Epithelial cell of proximal tubule (primary cell): ENCODE results near the gene RAB15. TPM values are rescaled to one million over a fixed set of nuclear protein-coding genes. Genes with fewer than 3 reads are reported as not detected.

Source experiments
- DNase-seq: peaks from one replicate; pipeline ENCODE4 v3.0.0-alpha.2; 2011; ENCODE audit warnings: low read depth
- H3K4me3 ChIP-seq: 2 replicates; pipeline ENCODE4 v1.5.1; 2011; ENCODE audit warnings: low read depth, mild to moderate bottlenecking, low read length
- total RNA-seq: library from RNA; depleted of rRNA; stranded (reverse); fragments of >200 nt; gene quantifications from 2 replicates; pipeline ENCODE4 v1.2.3, GENCODE V29; 2015
- TF ChIP-seq, protein P1 (sequence below): conservative IDR thresholded peaks from 2 replicates; pipeline ENCODE4 v1.5.1; 2012; ENCODE audit warnings: low read depth, mild to moderate bottlenecking, low read length

Gene RAB15
- total RNA-seq, 1 donor from 2014 or later, result 21.2 TPM

DNA sequence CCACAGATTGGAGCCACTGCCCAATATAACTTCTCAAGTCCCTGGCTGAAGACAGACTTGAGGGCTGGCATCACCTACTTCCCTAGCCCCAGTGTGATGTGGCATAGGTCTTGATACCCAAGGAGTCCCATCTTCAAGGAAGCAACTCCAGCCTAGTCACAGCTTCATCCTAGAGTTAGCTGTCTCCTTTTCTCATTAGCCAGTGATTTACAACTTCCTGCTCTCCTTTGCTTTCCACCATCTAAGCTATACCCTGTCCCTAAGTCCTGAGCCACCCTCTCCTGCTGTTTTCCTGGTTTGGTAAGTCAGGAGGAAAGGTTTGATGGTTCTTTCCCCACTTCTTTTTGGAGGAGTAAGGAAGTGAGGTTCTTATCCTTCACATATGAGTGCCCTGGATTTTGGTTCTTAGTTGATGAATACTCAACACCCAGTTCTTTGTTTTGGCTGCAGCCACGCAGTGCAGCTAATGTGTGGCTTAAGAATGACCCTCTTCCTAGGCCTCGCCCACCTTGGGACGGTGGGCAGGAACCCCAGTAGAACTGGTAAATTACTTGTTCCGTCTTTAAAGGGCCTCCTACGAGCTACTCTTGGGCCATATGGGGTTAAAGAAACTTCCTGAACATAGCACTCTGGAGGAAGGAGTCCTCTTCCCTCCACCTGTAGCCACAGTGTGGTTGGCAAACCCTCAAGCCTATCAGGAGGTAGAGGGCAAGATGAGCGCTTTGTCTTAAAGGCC lies 25.7 kb downstream of the RAB15 start:
- no peak overlapping the region for H3K4me3 ChIP-seq
- DNase-seq, result no peak
- TF ChIP-seq, protein P1, sequence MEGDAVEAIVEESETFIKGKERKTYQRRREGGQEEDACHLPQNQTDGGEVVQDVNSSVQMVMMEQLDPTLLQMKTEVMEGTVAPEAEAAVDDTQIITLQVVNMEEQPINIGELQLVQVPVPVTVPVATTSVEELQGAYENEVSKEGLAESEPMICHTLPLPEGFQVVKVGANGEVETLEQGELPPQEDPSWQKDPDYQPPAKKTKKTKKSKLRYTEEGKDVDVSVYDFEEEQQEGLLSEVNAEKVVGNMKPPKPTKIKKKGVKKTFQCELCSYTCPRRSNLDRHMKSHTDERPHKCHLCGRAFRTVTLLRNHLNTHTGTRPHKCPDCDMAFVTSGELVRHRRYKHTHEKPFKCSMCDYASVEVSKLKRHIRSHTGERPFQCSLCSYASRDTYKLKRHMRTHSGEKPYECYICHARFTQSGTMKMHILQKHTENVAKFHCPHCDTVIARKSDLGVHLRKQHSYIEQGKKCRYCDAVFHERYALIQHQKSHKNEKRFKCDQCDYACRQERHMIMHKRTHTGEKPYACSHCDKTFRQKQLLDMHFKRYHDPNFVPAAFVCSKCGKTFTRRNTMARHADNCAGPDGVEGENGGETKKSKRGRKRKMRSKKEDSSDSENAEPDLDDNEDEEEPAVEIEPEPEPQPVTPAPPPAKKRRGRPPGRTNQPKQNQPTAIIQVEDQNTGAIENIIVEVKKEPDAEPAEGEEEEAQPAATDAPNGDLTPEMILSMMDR, result no peak

DNA sequence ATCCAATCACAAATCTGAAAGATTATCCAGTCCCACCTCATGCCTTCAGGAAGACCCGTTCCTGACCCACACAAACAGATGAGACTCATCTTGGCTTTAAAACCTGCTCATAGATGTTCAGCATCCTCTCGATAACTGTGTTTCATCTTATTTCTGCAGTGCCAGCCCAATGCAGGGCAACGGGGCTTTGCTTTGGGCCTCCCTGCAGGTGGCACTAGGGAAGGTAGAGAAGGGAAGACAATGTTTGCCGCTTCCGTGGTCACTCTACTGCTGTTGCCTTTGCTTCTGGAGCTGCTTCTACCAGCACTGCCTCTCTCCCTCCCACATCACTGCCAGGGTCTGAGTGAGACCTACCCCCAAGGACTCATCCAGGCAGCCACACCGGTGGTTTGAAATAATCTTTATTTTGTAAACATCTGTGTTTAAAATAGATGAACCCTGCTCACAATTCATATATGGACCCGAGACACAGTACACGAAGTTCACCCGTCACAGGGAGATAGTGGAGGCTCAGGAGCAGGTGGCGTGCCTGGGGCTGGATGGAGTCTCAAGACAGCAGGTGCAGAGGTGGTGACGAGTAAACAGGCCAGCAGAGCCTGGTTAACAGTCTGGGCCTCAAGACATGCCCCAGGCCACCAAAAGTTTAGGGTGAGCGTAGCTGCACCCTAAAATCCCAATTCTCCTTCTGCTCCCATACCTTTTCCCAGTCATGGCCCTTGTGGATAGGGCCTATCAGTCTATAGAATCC lies 26.5 kb downstream of the RAB15 start:
- no peak overlapping the region for H3K4me3 ChIP-seq
- no peak for DNase-seq
- TF ChIP-seq, protein P1, result no peak

DNA sequence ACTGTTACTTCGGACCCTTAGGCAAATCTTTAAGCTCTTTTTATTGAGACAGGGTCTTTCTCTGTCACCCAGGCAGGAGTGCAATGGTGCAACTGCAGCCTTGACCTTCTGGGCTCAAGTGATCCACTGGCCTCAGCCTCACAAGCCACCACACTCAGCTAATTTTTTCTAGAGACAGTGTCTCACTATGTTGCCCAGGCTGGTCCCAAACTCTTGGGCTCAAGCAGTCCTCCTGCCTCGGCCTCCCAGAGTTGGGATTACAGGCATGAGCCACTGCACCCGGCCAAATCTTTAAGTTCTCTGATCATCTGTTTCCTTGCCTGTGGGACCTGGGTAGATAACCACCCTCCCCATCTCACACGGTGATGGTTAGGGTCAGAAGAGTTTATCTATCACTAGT lies 27.3 kb downstream of the RAB15 start:
- no peak overlapping the region for H3K4me3 ChIP-seq
- TF ChIP-seq, protein P1, result no peak
- no peak for DNase-seq

DNA sequence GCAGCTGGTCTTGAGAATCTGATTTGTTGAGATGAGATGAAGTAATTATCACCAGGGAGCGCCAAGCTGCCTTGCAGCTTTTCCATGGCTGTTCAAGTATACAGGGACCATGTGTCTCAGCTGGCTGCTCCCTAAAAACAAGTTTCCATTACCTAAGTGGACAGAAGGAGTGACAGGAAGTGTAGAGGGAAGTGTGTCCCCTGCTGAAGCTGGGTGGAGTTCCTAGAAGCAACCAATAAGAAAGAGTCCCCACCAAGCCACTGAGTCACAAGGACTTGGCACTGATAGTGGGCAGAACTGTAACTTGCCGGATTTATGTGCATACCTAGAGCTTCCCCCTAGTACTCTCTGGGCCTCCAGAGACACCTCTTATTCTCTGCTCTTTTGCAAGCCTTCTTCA lies 28.1 kb downstream of the RAB15 start:
- no peak for DNase-seq
- H3K4me3 ChIP-seq, result no peak overlapping the region
- TF ChIP-seq, protein P1, result no peak

DNA sequence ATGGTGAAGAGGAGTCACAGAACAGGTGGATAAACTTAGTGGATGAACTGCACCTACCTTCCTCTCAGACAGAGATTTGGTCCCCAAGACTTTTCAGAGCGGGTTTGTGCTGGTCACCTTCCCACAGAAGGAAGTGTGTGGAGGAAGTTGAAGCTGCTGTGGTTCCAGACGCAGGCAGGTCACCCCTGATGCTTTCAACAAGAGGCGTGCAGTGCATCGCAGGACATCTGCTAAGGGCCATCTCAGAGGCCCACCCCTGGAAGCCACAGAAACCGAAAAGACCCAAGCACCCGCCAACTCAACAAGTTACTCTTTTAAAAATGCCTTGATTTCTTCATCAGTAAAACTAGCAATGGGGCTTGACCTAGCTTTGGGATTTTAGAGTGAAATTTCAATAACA lies 28.6 kb downstream of the RAB15 start:
- TF ChIP-seq, protein P1, result no peak
- H3K4me3 ChIP-seq, result no peak overlapping the region
- no peak for DNase-seq

DNA sequence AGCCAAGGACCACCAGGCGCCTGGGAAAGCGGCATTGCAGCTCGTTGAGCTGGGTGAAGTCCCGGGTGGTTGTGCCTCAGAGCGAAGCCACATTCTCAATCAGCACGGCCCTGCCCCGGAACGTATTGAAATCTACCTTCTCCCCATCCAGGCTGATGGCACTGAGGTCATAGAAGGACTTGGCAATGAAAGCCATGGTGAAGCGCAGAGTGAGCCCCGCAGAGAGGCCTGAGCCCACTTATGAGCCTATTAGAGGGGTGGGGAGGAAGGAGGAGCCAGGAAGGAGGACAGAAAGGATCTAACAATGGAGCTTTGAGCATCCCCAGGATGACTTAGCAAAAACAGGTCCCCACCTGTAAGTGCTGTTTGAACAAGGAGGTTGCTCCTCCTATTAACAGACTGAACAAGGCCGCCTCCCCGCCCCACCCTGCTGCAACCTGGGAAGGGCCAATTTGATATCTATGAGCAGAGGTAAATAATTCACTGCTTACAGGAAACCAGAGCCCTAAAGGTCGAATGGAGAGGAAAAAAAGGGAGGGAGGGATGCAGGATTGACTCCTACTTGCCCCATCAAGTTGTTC lies 29.5 kb downstream of the RAB15 start, which contains the start of gene GPX2:
TSS of gene GPX2 (minus strand) at position 215 of the 581 bp plus-strand sequence. CDS start at position 196, 19 bp downstream.
- no peak within 1 kb of the TSS for H3K4me3 ChIP-seq
- no peak for DNase-seq
- TF ChIP-seq, protein P1, result no peak
